ACC112 (cell line): ENCODE data around the gene CAMK2A.

ENCODE experiments used
- H2AFZ ChIP-seq: fragments of 200-600 bp; sonication (generic); one replicate; pipeline ENCODE4 v1.6.0; 2017; ENCODE audit warnings: antibody characterized with exemption, low read length; ENCODE audit not compliant: unreplicated experiment
- H3K27ac ChIP-seq: fragments of 200-600 bp; sonication (generic); 2 replicates; pipeline ENCODE4 v1.5.1; 2014; ENCODE audit warnings: low read depth, mild to moderate bottlenecking, antibody characterized with exemption, low read length, moderate library complexity
- H3K27me3 ChIP-seq: fragments of 200-600 bp; sonication (generic); 2 replicates; pipeline ENCODE4 v1.6.1; 2014; ENCODE audit warnings: mild to moderate bottlenecking, antibody characterized with exemption, low read length, moderate library complexity, mixed read lengths; ENCODE audit not compliant: insufficient read depth
- H3K36me3 ChIP-seq: fragments of 200-600 bp; sonication (generic); 2 replicates; pipeline ENCODE4 v1.6.1; 2016; ENCODE audit warnings: mild to moderate bottlenecking, antibody characterized with exemption, low read length, moderate library complexity, mixed read lengths; ENCODE audit not compliant: insufficient read depth
- H3K4me1 ChIP-seq: fragments of 200-600 bp; sonication (generic); one replicate; pipeline ENCODE4 v1.6.1; 2016; ENCODE audit warnings: low read length, mixed read lengths; ENCODE audit not compliant: insufficient read depth, unreplicated experiment, control insufficient read depth
- H3K4me3 ChIP-seq: fragments of 200-600 bp; sonication (generic); 2 replicates; pipeline ENCODE4 v1.5.1; 2014; ENCODE audit warnings: mild to moderate bottlenecking, low read depth, low read length
- H3K79me2 ChIP-seq: fragments of 200-600 bp; sonication (generic); one replicate; pipeline ENCODE4 v1.6.0; 2016; ENCODE audit warnings: low read length; ENCODE audit not compliant: control insufficient read depth, unreplicated experiment, insufficient read depth

The CAMK2A gene

DNA sequence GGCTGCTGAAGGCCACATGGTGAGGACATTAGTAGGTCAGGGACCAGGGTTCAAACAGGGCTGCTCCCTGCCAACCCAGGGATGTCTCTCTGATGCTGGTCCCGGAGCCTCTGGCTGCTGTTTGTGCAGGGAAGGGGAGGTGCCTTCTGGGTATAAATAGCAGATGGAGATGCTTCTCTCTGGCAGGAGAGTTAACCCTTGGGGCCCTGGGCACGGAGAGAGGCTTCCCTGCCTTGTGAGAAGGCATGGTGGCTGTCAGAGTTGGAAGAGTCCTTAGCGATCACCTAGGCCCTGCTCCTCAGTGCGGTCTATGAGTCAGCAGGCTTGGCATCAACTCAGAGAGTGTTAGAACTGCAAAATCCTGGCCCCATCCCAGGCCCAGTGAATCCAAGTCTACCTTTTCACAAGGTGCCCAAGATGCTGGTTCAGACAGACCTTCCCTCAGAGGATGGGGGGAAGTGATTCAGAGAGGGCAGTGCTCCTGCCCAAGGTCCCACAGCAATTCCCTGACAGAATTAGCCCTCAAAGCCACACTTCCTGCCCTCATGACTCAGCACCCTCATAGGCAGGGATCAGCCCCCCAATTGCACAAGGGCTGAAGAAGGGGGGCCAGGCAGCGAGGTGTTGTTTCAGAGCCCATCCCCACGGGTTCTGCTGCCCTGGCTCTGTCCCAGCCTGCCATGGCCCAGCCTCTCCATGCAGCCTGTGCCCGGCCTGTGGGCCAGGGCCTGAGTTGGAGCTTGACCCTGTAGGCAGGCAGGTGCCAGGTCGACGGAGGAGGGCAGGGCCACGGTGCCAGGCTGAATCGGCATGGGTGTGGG lies 25.6 kb downstream of the CAMK2A start:
- Histone ChIP-seq H3K79me2 (no peaks in the 10 kb centered on the region), H3K27me3 (no peaks in the 10 kb centered on the region), H3K4me3 (peak overlapping the region; percentile 34; the same call in 1 of the 2 replicates), H2AFZ (no peak overlapping the region), H3K36me3 (no peaks in the 10 kb centered on the region), H3K27ac (peak overlapping the region; percentile 35), H3K4me1 (peaks cover 49% of the 10 kb centered on the region)

DNA sequence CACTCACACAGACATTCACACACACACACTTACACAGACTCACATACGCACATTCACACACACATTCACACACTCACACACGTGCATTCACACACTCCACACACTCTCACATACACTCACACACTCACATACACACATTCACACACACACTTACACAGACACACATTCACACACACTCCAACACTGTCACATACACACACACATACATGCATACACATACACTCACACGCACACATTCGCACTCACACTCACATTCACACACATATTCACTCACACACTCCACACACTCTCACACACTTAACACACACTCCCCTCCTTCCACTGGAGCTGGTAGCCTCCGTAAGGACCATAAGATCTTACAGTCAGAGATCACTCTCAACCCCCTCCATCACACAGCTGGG lies 26.2 kb downstream of the CAMK2A start:
- Histone ChIP-seq H3K27me3 (no peaks in the 10 kb centered on the region), H3K27ac (peak overlapping the region; percentile 35), H3K79me2 (no peaks in the 10 kb centered on the region), H2AFZ (no peak overlapping the region), H3K4me1 (peaks cover 49% of the 10 kb centered on the region), H3K4me3 (peak overlapping the region; percentile 34; the same call in 1 of the 2 replicates), H3K36me3 (no peaks in the 10 kb centered on the region)

DNA sequence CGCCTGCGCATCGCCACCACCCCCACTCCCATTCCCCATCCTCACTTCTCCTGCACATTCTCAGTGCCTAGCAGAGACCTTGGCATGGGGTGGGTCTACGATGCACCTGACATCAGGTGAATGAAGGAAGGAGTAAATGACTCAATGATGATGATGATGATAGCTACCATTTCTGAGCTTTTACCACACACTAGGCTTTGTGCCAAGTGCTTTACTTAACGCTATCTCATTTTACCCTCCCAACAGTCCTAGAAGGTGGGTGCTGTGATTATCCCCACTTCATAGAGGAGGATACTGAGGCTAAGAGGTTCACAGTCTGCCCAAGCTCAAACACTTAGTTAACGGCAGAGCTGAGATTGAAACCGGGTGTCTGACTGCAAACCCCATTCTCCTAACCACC lies 27.1 kb downstream of the CAMK2A start:
- H3K4me1 ChIP-seq: peaks cover 48% of the 10 kb centered on the region
- H3K4me3 ChIP-seq: no peak overlapping the region
- H2AFZ ChIP-seq: no peak overlapping the region
- no peaks in the 10 kb centered on the region for H3K79me2 ChIP-seq
- no peak overlapping the region for H3K27ac ChIP-seq
- H3K27me3 ChIP-seq: no peaks in the 10 kb centered on the region
- H3K36me3 ChIP-seq: no peaks in the 10 kb centered on the region

GRCh38 chr5:150261231-150261630 lies 28.3 kb downstream of the CAMK2A start:
- Histone ChIP-seq H3K27me3 (no peaks in the 10 kb centered on the region), H3K4me3 (no peak overlapping the region), H3K27ac (no peak overlapping the region), H2AFZ (no peak overlapping the region), H3K79me2 (no peaks in the 10 kb centered on the region), H3K36me3 (no peaks in the 10 kb centered on the region), H3K4me1 (peaks cover 36% of the 10 kb centered on the region)

- H3K36me3 ChIP-seq: no peaks in the 10 kb centered on the region
- H3K27ac ChIP-seq: no peak overlapping the region
- no peaks in the 10 kb centered on the region for H3K79me2 ChIP-seq
- no peak overlapping the region for H3K4me3 ChIP-seq
- peaks cover 15% of the 10 kb centered on the region for H3K4me1 ChIP-seq
- no peak overlapping the region for H2AFZ ChIP-seq
- H3K27me3 ChIP-seq: no peaks in the 10 kb centered on the region
These were observed 31.4 kb downstream of the CAMK2A start for GRCh38 chr5:150258130-150258529.

DNA sequence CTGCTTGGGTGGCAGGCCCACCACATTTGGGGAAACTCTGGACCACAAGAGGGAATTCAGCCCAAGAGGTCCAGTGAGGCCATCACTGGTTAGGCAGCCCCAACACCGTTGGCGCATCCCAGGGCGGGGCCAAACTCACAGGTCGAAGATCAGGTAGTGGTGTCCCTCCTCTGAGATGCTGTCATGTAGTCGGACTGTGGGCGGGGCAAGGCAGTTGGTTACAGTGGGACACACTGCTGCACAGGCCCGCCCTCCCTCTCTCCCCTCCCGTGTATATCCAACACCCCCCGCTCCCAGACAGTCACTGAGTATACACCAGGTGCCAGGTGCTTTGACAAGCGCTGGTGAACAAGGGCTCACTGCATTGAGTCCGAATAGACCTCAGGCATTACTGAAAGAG lies 32.1 kb downstream of the CAMK2A start:
- Histone ChIP-seq H3K4me1 (peaks cover 9% of the 10 kb centered on the region), H3K27ac (no peak overlapping the region), H3K27me3 (no peaks in the 10 kb centered on the region), H3K36me3 (no peaks in the 10 kb centered on the region), H3K79me2 (no peaks in the 10 kb centered on the region), H3K4me3 (no peak overlapping the region), H2AFZ (no peak overlapping the region)

DNA sequence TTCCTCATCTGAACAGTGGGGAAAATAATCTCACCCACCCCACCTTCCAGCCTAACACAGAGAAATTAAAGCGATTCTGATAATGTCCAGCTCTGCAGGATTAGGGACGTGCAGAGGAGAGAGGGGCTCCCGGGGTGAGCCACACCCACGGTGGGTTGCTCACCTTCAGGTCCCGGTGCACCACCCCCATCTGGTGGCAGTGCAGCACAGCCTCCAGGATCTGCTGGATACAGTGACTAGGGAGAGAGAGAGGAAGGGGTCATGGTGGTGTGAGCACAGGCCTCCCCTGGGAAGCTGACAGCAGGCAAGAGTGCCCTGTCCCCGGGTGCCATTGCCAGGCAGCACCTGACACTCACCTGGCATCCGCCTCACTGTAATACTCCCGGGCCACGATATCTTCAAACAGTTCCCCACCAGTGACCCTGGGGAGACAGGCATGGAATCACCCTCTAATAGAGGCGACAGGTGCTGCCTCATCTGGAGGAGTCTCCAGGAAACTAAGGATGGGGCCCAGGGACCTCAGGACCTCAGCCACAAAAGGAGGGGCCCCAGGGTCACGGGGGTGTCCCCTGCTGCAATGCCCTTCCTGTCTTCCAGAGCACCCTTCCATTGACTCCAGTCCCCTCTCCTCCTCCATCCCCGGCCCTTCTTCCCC lies 33.0 kb downstream of the CAMK2A start:
- no peak overlapping the region for H2AFZ ChIP-seq
- H3K27me3 ChIP-seq: no peaks in the 10 kb centered on the region
- no peak overlapping the region for H3K27ac ChIP-seq
- H3K79me2 ChIP-seq: no peaks in the 10 kb centered on the region
- H3K4me1 ChIP-seq: peaks cover 7% of the 10 kb centered on the region
- H3K36me3 ChIP-seq: no peaks in the 10 kb centered on the region
- no peak overlapping the region for H3K4me3 ChIP-seq

- Histone ChIP-seq H3K27ac (no peak overlapping the region), H3K79me2 (no peaks in the 10 kb centered on the region), H3K4me3 (no peak overlapping the region), H3K4me1 (peaks cover 1% of the 10 kb centered on the region), H3K27me3 (no peaks in the 10 kb centered on the region), H3K36me3 (no peaks in the 10 kb centered on the region), H2AFZ (no peak overlapping the region)
These were observed 33.7 kb downstream of the CAMK2A start for GRCh38 chr5:150255659-150256409.

DNA sequence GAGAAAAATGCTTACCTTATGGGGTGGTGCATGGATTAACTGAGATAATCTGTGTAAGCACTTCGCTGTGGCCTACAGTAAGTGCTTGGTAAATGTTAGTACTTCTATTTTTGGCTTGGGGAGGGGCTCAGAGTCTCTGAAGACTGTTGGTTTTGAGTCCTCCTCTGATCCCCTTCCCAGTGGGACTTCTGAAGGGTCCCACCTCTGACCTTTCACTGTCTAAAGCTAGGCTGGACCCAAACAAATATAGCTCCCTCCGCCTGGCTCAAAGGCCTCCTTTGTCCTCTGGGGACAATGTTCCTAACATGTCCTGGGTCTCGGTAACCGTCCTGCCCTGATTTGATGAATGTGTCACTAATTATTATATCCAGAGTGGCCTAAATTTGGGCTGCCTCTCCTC lies 34.8 kb downstream of the CAMK2A start:
- Histone ChIP-seq H3K27ac (no peak overlapping the region), H3K79me2 (no peaks in the 10 kb centered on the region), H3K4me1 (no peaks in the 10 kb centered on the region)

GRCh38 chr5:150254363-150254762 lies 35.2 kb downstream of the CAMK2A start:
- H3K36me3 ChIP-seq: no peaks in the 10 kb centered on the region
- H3K27me3 ChIP-seq: no peaks in the 10 kb centered on the region
- no peak overlapping the region for H2AFZ ChIP-seq
- H3K4me3 ChIP-seq: no peak overlapping the region
- no peaks in the 10 kb centered on the region for H3K79me2 ChIP-seq
- no peaks in the 10 kb centered on the region for H3K4me1 ChIP-seq
- H3K27ac ChIP-seq: no peak overlapping the region

More for the DNA sequence above, 34.8 kb downstream of the CAMK2A start:
- H3K27me3 ChIP-seq: no peaks in the 10 kb centered on the region
- H2AFZ ChIP-seq: no peak overlapping the region
- H3K4me3 ChIP-seq: no peak overlapping the region
- H3K36me3 ChIP-seq: no peaks in the 10 kb centered on the region
